ENCODE data around the gene SPSB1. TPM values are rescaled to one million over a fixed set of nuclear protein-coding genes. Genes with fewer than 3 reads are reported as not detected.

SPSB1 gene
- total RNA-seq, 1 donor from 2014 or later, result 17.6 TPM

- DNase-seq (ENCODE audit: low read depth) (peak; percentile 82), FAIRE-seq (peak; percentile 92)
- Histone ChIP-seq H3K27me3 (ENCODE audit: control insufficient read depth, insufficient read depth, low read length) (no peaks in the 10 kb centered on the region), H3K4me3 (ENCODE audit: low read depth, low read length) (no peak overlapping the region), H3K36me3 (ENCODE audit: control insufficient read depth, insufficient read depth, low read length) (peaks cover 4% of the 10 kb centered on the region)
- TF ChIP-seq, protein P1, sequence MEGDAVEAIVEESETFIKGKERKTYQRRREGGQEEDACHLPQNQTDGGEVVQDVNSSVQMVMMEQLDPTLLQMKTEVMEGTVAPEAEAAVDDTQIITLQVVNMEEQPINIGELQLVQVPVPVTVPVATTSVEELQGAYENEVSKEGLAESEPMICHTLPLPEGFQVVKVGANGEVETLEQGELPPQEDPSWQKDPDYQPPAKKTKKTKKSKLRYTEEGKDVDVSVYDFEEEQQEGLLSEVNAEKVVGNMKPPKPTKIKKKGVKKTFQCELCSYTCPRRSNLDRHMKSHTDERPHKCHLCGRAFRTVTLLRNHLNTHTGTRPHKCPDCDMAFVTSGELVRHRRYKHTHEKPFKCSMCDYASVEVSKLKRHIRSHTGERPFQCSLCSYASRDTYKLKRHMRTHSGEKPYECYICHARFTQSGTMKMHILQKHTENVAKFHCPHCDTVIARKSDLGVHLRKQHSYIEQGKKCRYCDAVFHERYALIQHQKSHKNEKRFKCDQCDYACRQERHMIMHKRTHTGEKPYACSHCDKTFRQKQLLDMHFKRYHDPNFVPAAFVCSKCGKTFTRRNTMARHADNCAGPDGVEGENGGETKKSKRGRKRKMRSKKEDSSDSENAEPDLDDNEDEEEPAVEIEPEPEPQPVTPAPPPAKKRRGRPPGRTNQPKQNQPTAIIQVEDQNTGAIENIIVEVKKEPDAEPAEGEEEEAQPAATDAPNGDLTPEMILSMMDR (IDR thresholded peaks at IDR 0.05; ENCODE audit: insufficient read depth, low read length, severe bottlenecking), result no peak
Observed at GRCh38 chr1:9340172-9340854, 47.6 kb downstream of the SPSB1 start.

- FAIRE-seq (no peak), DNase-seq (ENCODE audit: low read depth) (no peak)
- H3K27me3 ChIP-seq (ENCODE audit: control insufficient read depth, insufficient read depth, low read length), result no peaks in the 10 kb centered on the region
- TF ChIP-seq, protein P1 (IDR thresholded peaks at IDR 0.05; ENCODE audit: insufficient read depth, low read length, severe bottlenecking), result no peak
- H3K36me3 ChIP-seq (ENCODE audit: control insufficient read depth, insufficient read depth, low read length), result peaks cover 4% of the 10 kb centered on the region
- no peak overlapping the region for H3K4me3 ChIP-seq (ENCODE audit: low read depth, low read length)
Observed at GRCh38 chr1:9340864-9341263, 48.2 kb downstream of the SPSB1 start.

DNA sequence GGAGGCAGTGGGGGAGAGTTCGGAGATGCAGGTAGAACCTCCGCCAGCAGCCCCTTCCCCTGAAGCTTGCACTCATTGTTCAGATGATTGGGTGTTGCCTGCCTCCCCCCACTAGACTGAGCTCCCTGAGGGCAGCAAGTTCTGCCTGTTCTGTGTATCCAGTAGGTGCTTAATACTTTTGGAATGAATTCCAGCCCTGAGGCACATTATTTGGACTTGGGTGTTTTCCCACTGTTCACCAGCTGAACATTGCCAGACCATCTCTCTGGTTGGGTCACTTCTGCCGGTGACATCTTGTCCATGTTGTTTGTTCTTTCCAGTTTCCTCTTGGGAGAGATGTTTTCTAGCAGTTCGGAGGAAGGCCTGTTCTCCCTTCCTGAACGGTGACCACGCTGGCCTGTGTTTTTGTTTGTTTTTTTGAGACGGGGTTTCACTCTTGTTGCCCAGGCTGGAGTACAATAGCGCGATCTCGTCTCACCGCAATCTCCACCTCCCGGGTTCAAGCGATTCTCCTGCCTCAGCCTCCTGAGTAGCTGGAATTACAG is 48.7 kb downstream of the SPSB1 start:
- Histone ChIP-seq H3K36me3 (ENCODE audit: control insufficient read depth, insufficient read depth, low read length) (peaks cover 4% of the 10 kb centered on the region), H3K27me3 (ENCODE audit: control insufficient read depth, insufficient read depth, low read length) (no peaks in the 10 kb centered on the region), H3K4me3 (ENCODE audit: low read depth, low read length) (no peak overlapping the region)
- DNase-seq (ENCODE audit: low read depth) (no peak), FAIRE-seq (peak; percentile 47)
- TF ChIP-seq, protein P1 (IDR thresholded peaks at IDR 0.05; ENCODE audit: insufficient read depth, low read length, severe bottlenecking), result no peak

GRCh38 chr1:9343269-9343668 is 50.6 kb downstream of the SPSB1 start:
- Histone ChIP-seq H3K4me3 (ENCODE audit: low read depth, low read length) (no peak overlapping the region), H3K27me3 (ENCODE audit: control insufficient read depth, insufficient read depth, low read length) (no peaks in the 10 kb centered on the region), H3K36me3 (ENCODE audit: control insufficient read depth, insufficient read depth, low read length) (peaks cover 4% of the 10 kb centered on the region)
- TF ChIP-seq, protein P1 (IDR thresholded peaks at IDR 0.05; ENCODE audit: insufficient read depth, low read length, severe bottlenecking), result no peak
- FAIRE-seq, result no peak
- no peak for DNase-seq (ENCODE audit: low read depth)

- FAIRE-seq, result peak; percentile 28
- DNase-seq (ENCODE audit: low read depth), result no peak
- H3K27me3 ChIP-seq (ENCODE audit: control insufficient read depth, insufficient read depth, low read length), result no peaks in the 10 kb centered on the region
- TF ChIP-seq, protein P1 (IDR thresholded peaks at IDR 0.05; ENCODE audit: insufficient read depth, low read length, severe bottlenecking), result no peak
- peaks cover 7% of the 10 kb centered on the region for H3K36me3 ChIP-seq (ENCODE audit: control insufficient read depth, insufficient read depth, low read length)
- no peak overlapping the region for H3K4me3 ChIP-seq (ENCODE audit: low read depth, low read length)
Observed at GRCh38 chr1:9344426-9345200, 51.9 kb downstream of the SPSB1 start.
